ENCODE measurements around the gene RPS21.
A peak's percentile ranks its signal among the peaks of the same experiment; 100 is the strongest.

Gene RPS21

DNA sequence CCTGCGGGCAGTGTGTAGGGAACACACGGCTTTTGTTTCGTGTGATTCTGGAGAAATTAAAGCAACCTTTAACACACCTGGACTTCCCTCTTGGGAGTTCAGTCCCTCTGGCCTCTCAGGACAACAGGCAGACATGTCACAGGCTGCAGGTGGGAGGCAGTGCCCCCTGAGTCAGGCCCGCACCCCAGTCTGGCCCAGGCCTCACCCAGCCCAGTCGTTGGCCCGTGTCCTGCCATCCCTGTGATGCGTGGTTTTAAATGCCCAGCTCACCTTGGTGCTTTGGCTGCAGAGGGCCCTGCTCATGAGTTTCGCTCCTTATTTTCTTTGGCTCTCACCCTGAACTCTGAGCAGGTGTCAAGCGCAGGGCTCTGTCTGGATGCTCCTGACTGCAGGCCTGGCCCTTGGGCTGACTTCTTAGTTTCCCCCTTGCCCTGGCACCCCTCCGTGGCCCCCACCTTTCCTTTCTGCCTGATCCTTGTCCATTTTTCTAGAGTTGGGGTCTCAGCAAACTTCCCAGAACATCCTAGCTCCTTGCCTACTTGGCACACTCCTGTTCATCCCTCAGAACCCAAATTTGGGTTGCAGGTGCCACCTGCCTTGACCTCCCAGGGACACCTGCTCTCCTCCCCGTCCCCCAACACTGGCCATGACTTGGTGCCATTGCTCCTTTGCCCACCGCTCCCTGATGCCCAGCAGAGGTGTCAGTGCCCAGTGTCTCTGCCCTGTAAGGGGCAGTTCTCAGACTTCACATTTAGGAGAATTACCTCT is 22.4 kb downstream of the RPS21 start:
- DNase-seq (ENCODE audit: low spot score in 2 of 2): no peak
- H3K4me1 Mint-ChIP-seq: peaks cover 29% of the 10 kb centered on the region
- H3K27ac Mint-ChIP-seq: no peak overlapping the region
- H3K27me3 Mint-ChIP-seq: no peaks in the 10 kb centered on the region
- no peaks in the 10 kb centered on the region for H3K9me3 Mint-ChIP-seq
- no peak for ATAC-seq (ENCODE audit: low read depth)
- peak overlapping the region; percentile 33 for H3K4me3 Mint-ChIP-seq
- no peaks in the 10 kb centered on the region for H3K36me3 Mint-ChIP-seq

DNA sequence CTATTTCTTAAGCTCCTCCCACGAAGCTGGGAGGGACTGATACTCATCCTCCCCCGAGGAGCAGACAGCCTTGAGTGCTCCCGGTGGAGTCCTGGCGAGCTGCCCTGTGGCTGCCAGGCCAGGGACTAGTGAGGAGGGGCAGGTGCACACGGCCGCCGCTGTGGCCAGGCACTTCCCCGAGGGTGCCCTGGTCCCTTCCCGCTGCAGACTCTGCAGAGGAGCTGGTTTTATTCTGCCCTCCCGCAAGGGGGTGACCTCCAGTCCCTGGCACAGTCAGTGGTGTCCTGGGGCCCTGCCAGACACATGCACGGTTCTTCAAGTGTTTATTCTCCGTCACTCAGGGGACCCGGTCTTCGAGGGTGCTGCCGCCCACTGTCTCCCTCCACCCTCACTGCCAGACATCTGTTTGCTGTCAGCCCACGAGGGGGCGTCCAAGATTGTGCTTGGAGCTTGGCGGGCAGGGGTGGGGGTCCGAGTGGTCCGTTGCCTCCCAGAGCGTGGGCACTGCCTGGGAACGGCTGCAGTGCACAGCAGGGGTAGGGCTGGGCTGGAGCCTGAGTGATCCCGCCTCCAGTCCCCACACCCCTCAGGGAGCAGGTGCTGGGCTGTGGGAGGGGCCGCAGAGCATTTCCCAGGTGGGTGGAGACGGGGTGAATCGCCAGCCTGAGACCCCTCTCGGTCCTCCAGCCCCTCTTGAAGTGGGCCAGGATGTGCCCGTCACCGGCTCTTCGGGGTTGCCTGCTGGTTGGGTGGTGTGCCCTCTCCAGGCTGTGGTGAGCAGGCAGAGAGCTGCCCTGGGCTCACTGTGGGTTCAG is 23.2 kb downstream of the RPS21 start:
- no peaks in the 10 kb centered on the region for H3K36me3 Mint-ChIP-seq
- peak; percentile 11 for ATAC-seq (ENCODE audit: low read depth)
- H3K27me3 Mint-ChIP-seq: no peaks in the 10 kb centered on the region
- H3K4me1 Mint-ChIP-seq: peaks cover 25% of the 10 kb centered on the region
- peak overlapping the region; percentile 47 for H3K4me3 Mint-ChIP-seq
- peak in 1 of 2 donors; percentile 47 for DNase-seq (ENCODE audit: low spot score in 2 of 2)
- no peak overlapping the region for H3K27ac Mint-ChIP-seq
- H3K9me3 Mint-ChIP-seq: no peaks in the 10 kb centered on the region

DNA sequence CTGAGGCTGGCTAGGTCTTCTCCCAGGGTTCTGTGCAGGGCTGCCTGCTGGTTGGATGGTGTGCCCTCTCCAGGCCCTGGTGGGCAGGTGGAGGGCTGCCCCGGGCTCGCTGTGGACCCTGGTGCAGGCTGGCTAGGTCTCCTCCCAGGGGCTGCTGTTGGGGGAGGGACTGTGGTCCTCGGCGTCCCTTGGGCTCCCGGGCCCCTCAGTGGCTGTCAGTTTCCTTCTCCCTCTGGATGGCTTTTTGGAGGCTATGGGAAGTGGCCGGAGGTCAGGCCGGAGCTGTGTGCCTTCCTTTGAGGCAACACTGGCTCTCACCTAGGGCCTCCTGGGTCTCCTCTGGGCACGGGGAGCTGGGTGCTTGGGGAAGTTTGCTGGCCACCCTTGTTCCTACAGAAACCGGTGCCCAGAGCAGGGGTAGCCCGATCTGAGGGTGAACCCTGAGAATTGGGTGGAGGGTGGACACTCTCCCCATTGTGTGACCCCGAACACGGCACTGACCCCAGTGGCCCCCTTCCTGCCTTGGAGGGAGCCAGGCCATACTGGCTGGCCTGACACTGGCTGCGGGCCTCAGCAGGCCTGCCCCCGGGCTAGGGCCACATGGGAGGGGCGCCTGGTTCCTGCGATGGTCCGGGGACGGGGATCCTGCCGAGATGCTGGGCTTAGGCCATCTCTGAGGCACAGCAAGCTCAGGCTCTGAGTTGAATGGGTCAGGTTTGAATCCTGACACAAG is 24.0 kb downstream of the RPS21 start:
- no peaks in the 10 kb centered on the region for H3K36me3 Mint-ChIP-seq
- no peak overlapping the region for H3K27ac Mint-ChIP-seq
- ATAC-seq (ENCODE audit: low read depth): no peak
- H3K27me3 Mint-ChIP-seq: no peaks in the 10 kb centered on the region
- H3K9me3 Mint-ChIP-seq: no peaks in the 10 kb centered on the region
- DNase-seq (ENCODE audit: low spot score in 2 of 2): no peak
- H3K4me1 Mint-ChIP-seq: peaks cover 19% of the 10 kb centered on the region
- H3K4me3 Mint-ChIP-seq: no peak overlapping the region

GRCh38 chr20:62411479-62412193 is 24.7 kb downstream of the RPS21 start:
- H3K27me3 Mint-ChIP-seq: peaks cover 2% of the 10 kb centered on the region
- no peak for ATAC-seq (ENCODE audit: low read depth)
- no peak overlapping the region for H3K27ac Mint-ChIP-seq
- H3K9me3 Mint-ChIP-seq: no peaks in the 10 kb centered on the region
- DNase-seq (ENCODE audit: low spot score in 2 of 2): no peak
- no peak overlapping the region for H3K4me3 Mint-ChIP-seq
- peaks cover 16% of the 10 kb centered on the region for H3K4me1 Mint-ChIP-seq
- no peaks in the 10 kb centered on the region for H3K36me3 Mint-ChIP-seq

DNA sequence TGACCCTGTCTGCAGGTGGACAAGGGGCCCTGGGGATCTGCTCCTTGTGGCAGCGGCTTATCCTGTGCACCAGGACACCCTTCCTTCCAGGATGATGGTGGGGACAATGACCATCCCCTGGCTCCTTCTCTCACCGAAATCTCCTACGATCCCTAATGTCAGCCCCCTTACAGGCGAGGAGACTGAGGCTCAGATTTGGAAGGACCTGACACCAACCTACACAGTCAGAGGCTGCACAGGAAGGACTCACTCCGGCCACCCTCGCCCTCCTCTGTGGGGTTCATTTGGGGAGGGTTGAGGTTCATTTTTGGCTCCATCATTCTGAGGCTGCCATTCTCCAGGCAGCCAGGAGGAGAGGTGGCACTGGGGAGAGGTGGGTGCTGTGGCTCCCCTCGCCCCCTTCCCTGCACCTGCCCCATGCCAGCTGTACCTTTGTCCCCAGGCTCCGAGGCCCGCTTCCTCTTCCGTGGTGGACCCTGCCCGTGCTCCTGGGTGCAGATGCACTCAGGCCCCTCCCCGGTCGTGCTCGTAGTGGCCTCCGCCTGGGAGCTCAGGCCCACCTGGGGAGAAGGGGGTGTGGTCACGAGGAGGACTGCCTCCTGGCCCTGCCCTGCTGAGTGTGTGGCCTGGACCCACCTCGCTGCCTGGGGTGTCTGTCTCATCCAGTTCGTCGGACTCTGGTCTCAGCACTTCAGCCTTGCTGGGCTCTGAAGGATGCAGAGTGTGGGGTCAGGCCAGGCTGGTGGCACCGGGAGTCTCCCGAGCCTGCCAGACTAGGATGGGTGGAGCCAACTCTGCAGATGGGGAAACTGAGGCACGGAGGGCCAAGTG is 25.5 kb downstream of the RPS21 start:
- H3K27ac Mint-ChIP-seq: no peak overlapping the region
- ATAC-seq (ENCODE audit: low read depth) (no peak), DNase-seq (ENCODE audit: low spot score in 2 of 2) (no peak)
- H3K4me1 Mint-ChIP-seq: peaks cover 16% of the 10 kb centered on the region
- peaks cover 2% of the 10 kb centered on the region for H3K27me3 Mint-ChIP-seq
- H3K36me3 Mint-ChIP-seq: no peaks in the 10 kb centered on the region
- no peaks in the 10 kb centered on the region for H3K9me3 Mint-ChIP-seq
- no peak overlapping the region for H3K4me3 Mint-ChIP-seq

DNA sequence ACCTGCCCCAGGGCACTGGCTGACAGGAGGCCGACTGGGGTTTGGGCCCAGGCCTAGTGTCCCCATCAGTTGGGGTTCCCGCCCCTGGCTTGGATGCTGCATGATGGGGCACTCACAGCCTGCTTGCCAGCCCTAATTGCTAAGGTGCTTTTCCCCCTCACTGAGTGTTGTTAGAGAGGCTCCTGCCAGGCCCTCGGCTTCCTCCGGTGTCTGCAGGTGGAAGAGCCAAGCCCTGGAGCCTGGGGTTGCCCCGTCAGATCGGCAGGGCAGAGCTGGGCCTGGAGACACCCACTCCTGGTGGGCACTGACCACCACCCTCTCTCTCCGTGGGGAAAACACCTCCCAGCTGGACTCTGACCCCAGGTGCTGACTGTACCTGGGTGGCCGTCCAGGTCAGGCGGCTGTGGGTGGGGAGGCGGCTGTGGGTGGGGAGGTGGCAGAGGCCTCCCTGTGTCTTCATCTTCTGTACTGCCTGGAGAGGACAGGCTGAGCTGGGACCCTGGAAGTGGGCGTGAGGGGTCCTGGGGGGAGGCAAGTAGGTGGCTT is 26.2 kb downstream of the RPS21 start:
- peaks cover 16% of the 10 kb centered on the region for H3K4me1 Mint-ChIP-seq
- no peaks in the 10 kb centered on the region for H3K9me3 Mint-ChIP-seq
- ATAC-seq (ENCODE audit: low read depth) (no peak), DNase-seq (ENCODE audit: low spot score in 2 of 2) (no peak)
- H3K27ac Mint-ChIP-seq: no peak overlapping the region
- no peaks in the 10 kb centered on the region for H3K36me3 Mint-ChIP-seq
- H3K4me3 Mint-ChIP-seq: no peak overlapping the region
- peaks cover 7% of the 10 kb centered on the region for H3K27me3 Mint-ChIP-seq

GRCh38 chr20:62413896-62414481 is 27.1 kb downstream of the RPS21 start:
- no peak for DNase-seq (ENCODE audit: low spot score in 2 of 2)
- H3K4me1 Mint-ChIP-seq: peaks cover 13% of the 10 kb centered on the region
- peaks cover 7% of the 10 kb centered on the region for H3K27me3 Mint-ChIP-seq
- H3K27ac Mint-ChIP-seq: no peak overlapping the region
- no peaks in the 10 kb centered on the region for H3K36me3 Mint-ChIP-seq
- H3K4me3 Mint-ChIP-seq: no peak overlapping the region
- no peaks in the 10 kb centered on the region for H3K9me3 Mint-ChIP-seq
- no peak for ATAC-seq (ENCODE audit: low read depth)

DNA sequence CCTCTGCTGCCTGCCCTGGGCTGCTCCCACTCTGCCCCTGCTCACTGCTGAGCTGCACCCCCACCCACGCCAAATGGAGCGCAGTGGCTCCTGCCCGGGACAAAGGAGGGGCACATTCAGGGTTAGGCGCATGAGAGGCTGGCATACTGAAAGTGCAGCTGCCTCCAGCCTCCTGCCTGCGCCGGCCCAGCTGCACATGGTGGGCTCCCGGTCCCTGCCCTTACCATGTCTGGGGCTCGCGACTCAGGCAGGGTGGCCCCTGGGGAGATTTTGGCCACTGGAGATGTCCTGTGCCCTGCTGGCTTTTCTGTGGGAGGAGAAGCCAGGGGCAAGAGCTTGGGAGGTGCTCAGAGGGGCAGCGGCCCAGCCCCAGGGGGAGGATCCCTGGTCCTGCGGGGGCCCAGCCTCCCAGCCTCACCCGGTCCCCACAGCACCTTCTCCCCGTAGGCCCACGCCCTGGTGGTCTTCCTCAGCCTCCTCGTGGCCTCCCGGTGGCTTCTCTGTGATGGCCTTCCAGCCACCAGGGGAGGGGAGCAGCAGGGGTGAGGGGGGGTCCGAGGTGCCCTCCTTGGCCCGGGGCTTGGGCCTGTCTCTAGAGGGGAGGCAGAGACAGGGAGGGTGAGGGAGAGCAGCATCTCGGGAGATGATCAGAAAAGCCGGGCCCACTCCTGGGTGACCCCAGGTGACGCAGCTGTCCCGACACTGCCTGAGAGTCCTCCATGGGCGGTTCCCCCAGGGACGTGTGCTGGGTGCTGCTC is 28.6 kb downstream of the RPS21 start:
- Mint-ChIP-seq H3K9me3 (no peaks in the 10 kb centered on the region), H3K4me1 (no peaks in the 10 kb centered on the region), H3K27ac (no peak overlapping the region), H3K36me3 (no peaks in the 10 kb centered on the region), H3K4me3 (no peak overlapping the region), H3K27me3 (peaks cover 11% of the 10 kb centered on the region)
- DNase-seq (ENCODE audit: low spot score in 2 of 2) (no peak), ATAC-seq (ENCODE audit: low read depth) (no peak)

GRCh38 chr20:62416651-62417637 is 30.0 kb downstream of the RPS21 start:
- Mint-ChIP-seq H3K36me3 (no peaks in the 10 kb centered on the region), H3K4me1 (no peaks in the 10 kb centered on the region), H3K4me3 (no peak overlapping the region), H3K27me3 (peaks cover 11% of the 10 kb centered on the region), H3K27ac (no peak overlapping the region), H3K9me3 (no peaks in the 10 kb centered on the region)
- DNase-seq (ENCODE audit: low spot score in 2 of 2) (no peak), ATAC-seq (ENCODE audit: low read depth) (no peak)

DNA sequence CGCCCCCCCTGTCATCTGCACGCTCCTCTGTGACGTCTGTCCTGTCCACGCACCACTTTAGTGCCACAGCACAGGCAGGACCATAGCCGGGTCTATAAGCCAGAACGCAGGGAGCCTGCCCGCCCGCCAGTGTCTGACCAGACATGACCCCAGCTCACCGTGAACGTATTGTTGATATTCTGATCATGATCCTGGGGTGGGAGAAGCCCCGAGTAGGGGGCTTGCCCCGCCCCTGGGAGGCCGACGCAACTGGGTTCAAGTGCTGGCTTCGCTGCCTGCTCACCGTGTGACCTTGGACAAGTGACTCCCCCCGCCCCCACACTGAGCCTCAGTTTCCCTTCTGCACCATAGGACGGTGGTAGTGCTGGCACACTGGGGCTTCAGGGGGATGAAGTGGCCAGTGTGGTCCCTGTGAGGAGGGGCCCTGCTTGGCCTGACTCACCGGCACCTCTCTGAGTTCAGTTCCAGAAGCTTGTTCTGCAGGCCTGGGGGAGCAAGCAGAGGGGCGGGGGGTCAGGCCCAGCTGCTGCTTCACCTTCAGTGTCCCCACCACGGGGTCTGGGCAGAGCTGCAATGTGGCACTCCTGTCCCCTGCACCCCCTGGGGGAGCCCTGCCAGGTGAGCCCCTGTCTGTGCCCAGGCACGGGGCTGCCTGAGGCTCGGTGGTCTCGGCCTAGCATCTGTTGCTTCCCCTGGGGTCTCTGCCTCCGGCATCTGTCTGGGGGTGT is 31.2 kb downstream of the RPS21 start:
- DNase-seq (ENCODE audit: low spot score in 2 of 2) (no peak), ATAC-seq (ENCODE audit: low read depth) (no peak)
- H3K27me3 Mint-ChIP-seq: peaks cover 11% of the 10 kb centered on the region
- H3K4me1 Mint-ChIP-seq: no peaks in the 10 kb centered on the region
- no peak overlapping the region for H3K4me3 Mint-ChIP-seq
- no peaks in the 10 kb centered on the region for H3K9me3 Mint-ChIP-seq
- H3K27ac Mint-ChIP-seq: no peak overlapping the region
- no peaks in the 10 kb centered on the region for H3K36me3 Mint-ChIP-seq
